Neutrophil (primary cell): ENCODE data around the gene SCN4B.

ENCODE experiments used
- H3K27ac ChIP-seq: fragments of 200-600 bp; sonication (generic); 2 replicates; pipeline ENCODE4 v1.5.1; 2016; ENCODE audit warnings: mild to moderate bottlenecking, moderate library complexity
- H3K27me3 ChIP-seq: fragments of 200-600 bp; sonication (generic); 2 replicates; pipeline ENCODE4 v1.6.0; 2016; ENCODE audit warnings: mild to moderate bottlenecking
- H3K36me3 ChIP-seq: fragments of 200-600 bp; sonication (generic); 2 replicates; pipeline ENCODE4 v1.5.1; 2017
- H3K4me1 ChIP-seq, 2 experiments: fragments of 200-600 bp in 1 of 2; sonication (generic) in 1 of 2; 1 replicate in 1 of 2; 2 replicates in 1 of 2; pipeline versions ENCODE4 v1.5.1 to v1.6.1; 2013 to 2016; ENCODE audit warnings: low read depth in 1 of 2, low read length in 1 of 2, mild to moderate bottlenecking in 1 of 2, moderate library complexity in 1 of 2; ENCODE audit not compliant: control insufficient read depth in 1 of 2, insufficient read depth in 1 of 2
- H3K4me3 ChIP-seq, 2 experiments: fragments of 200-600 bp in 1 of 2; sonication (generic) in 1 of 2; 1 replicate in 1 of 2; 2 replicates in 1 of 2; pipeline ENCODE4 v1.5.1; 2013 to 2016; ENCODE audit warnings: low read depth in 1 of 2, low read length in 1 of 2, mild to moderate bottlenecking in 1 of 2, moderate library complexity in 1 of 2
- H3K9me3 ChIP-seq: fragments of 200-600 bp; sonication (generic); 2 replicates; pipeline ENCODE4 v1.5.1; 2016
- CTCF ChIP-seq: fragments of 200-600 bp; sonication (generic); IDR thresholded peaks from 2 replicates; pipeline ENCODE4 v1.5.1; 2016; ENCODE audit warnings: antibody characterized with exemption

The SCN4B gene

GRCh38 chr11:118112711-118113430 is 39.8 kb downstream of the SCN4B start:
- no peaks in the 10 kb centered on the region for H3K4me1 ChIP-seq
- H3K4me3 ChIP-seq: no peak overlapping the region
- TF ChIP-seq CTCF: no peak
- H3K27me3 ChIP-seq: peaks cover 8% of the 10 kb centered on the region
- no peaks in the 10 kb centered on the region for H3K9me3 ChIP-seq
- no peak overlapping the region for H3K27ac ChIP-seq
- no peaks in the 10 kb centered on the region for H3K36me3 ChIP-seq

DNA sequence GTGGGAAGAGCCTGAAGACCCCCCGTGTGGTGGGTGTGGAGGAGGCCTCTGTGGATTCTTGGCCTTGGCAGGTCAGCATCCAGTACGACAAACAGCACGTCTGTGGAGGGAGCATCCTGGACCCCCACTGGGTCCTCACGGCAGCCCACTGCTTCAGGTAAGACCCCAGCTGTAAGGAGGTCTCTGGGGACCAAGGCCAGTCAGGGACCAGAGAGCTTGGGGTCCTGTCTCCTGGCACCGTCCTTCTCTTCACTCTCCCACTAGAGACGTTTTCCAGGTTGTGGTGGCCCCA is 40.9 kb downstream of the SCN4B start:
- H3K9me3 ChIP-seq: no peaks in the 10 kb centered on the region
- no peaks in the 10 kb centered on the region for H3K36me3 ChIP-seq
- no peak for TF ChIP-seq CTCF
- no peak overlapping the region for H3K27ac ChIP-seq
- no peaks in the 10 kb centered on the region for H3K27me3 ChIP-seq
- no peaks in the 10 kb centered on the region for H3K4me1 ChIP-seq
- H3K4me3 ChIP-seq: no peak overlapping the region

- Histone ChIP-seq H3K27ac (no peak overlapping the region), H3K9me3 (no peaks in the 10 kb centered on the region), H3K4me3 (no peak overlapping the region), H3K36me3 (no peaks in the 10 kb centered on the region), H3K4me1 (no peaks in the 10 kb centered on the region), H3K27me3 (no peaks in the 10 kb centered on the region)
- TF ChIP-seq CTCF: no peak
Observed at GRCh38 chr11:118111019-118111743, 41.4 kb downstream of the SCN4B start.

GRCh38 chr11:118109231-118109630 is 43.4 kb downstream of the SCN4B start:
- no peaks in the 10 kb centered on the region for H3K9me3 ChIP-seq
- H3K27me3 ChIP-seq: no peaks in the 10 kb centered on the region
- H3K4me3 ChIP-seq: no peak overlapping the region
- no peaks in the 10 kb centered on the region for H3K36me3 ChIP-seq
- H3K27ac ChIP-seq: no peak overlapping the region
- no peaks in the 10 kb centered on the region for H3K4me1 ChIP-seq
- TF ChIP-seq CTCF: no peak

DNA sequence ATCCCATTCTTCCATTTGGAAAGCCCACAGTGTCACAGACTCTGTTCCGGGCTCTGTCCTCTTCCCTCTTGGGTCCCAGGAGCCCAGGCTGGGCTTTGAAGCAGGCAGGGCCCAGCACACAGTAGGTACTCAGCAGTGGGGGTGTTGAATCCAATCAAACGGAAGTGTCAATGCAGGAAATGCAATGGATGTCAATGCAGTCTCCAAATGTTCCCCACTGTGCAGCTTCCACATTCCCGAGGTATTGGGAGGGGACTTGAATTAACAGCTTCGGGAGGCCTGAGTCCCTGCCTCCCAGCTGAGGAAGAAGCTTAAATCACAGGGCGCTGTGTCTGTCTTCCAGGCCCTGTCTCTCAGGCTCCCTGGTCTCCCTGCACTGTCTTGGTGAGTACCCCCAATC is 44.1 kb downstream of the SCN4B start:
- Histone ChIP-seq H3K4me1 (no peaks in the 10 kb centered on the region), H3K9me3 (no peaks in the 10 kb centered on the region), H3K27ac (no peak overlapping the region), H3K27me3 (no peaks in the 10 kb centered on the region), H3K4me3 (no peak overlapping the region), H3K36me3 (no peaks in the 10 kb centered on the region)
- TF ChIP-seq CTCF: no peak
